HEK293 (cell line): ENCODE measurements around the gene SEC22C.

Experiments
- FEZF1 ChIP-seq: fragments of 450-650 bp; formaldehyde crosslinking; IDR thresholded peaks from 2 replicates; pipeline ENCODE4 v1.5.1; 2016; ENCODE audit warnings: missing biosample characterization, missing genetic modification characterization
- GLI2 ChIP-seq: fragments of 450-650 bp; formaldehyde crosslinking; IDR thresholded peaks from 2 replicates; pipeline ENCODE4; 2017; ENCODE audit warnings: missing biosample characterization, missing genetic modification characterization, low read depth, borderline replicate concordance
- KLF9 ChIP-seq: fragments of 450-650 bp; formaldehyde crosslinking; IDR thresholded peaks from 2 replicates; pipeline ENCODE4 v1.5.1; 2016; ENCODE audit warnings: missing biosample characterization, missing genetic modification characterization, low read depth
- ZNF121 ChIP-seq: fragments of 450-650 bp; formaldehyde crosslinking; IDR thresholded peaks from 2 replicates; pipeline ENCODE4 v1.5.1; 2016; ENCODE audit warnings: missing biosample characterization, missing genetic modification characterization
- ZNF274 ChIP-seq, 2 experiments: fragments of 200-500 bp in 1 of 2; fragments of 450-650 bp in 1 of 2; sonication (Bioruptor generic) in 1 of 2; formaldehyde crosslinking in 1 of 2; IDR thresholded peaks; 2 replicates each; pipeline versions ENCODE4 v1.5.1 to v1.6.1; 2014 to 2016; ENCODE audit warnings: borderline replicate concordance in 1 of 2, inconsistent platforms in 1 of 2, low read length in 1 of 2, missing biosample characterization in 1 of 2, missing genetic modification characterization in 1 of 2
- ZNF324 ChIP-seq: fragments of 450-650 bp; formaldehyde crosslinking; IDR thresholded peaks from 2 replicates; pipeline ENCODE4 v1.5.1; 2016; ENCODE audit warnings: missing biosample characterization, missing genetic modification characterization
- ZNF521 ChIP-seq: fragments of 450-650 bp; formaldehyde crosslinking; IDR thresholded peaks from 2 replicates; pipeline ENCODE4 v1.5.1; 2017; ENCODE audit warnings: missing biosample characterization, mild to moderate bottlenecking, missing genetic modification characterization
- TF ChIP-seq, protein P1 (sequence below): fragments of 450-650 bp; formaldehyde crosslinking; IDR thresholded peaks from 2 replicates; pipeline ENCODE4 v1.5.1; 2016; ENCODE audit warnings: missing biosample characterization, missing genetic modification characterization

DNA sequence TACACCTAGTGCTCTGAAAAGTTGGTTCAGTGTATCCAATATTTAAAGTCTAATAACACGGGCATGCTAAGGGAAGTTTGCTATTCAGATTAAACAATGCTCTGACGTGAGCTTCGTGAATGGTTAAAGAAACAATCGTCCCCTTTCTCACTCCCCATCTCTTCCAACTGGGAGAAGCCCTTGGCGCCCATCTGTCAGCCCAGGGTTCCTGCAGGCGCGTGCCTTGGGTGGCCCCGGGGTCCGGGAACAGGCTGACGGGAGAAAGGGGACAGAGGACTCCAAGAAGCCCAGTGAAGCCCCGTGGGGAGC lies 413 bp downstream of the SEC22C start:
- TF ChIP-seq GLI2 (tag by site-specific recombination) (no peak), KLF9 (tag by site-specific recombination) (no peak), FEZF1 (tag by site-specific recombination) (no peak), ZNF521 (tag by site-specific recombination) (no peak), ZNF274 (IDR thresholded peaks at IDR 0.05; ENCODE audit: low read length) (no peak), ZNF274 (tag by site-specific recombination; IDR thresholded peaks at IDR 0.05; ENCODE audit: borderline replicate concordance) (no peak), ZNF121 (tag by site-specific recombination) (no peak), ZNF324 (tag by site-specific recombination) (no peak)
- TF ChIP-seq, protein P1, sequence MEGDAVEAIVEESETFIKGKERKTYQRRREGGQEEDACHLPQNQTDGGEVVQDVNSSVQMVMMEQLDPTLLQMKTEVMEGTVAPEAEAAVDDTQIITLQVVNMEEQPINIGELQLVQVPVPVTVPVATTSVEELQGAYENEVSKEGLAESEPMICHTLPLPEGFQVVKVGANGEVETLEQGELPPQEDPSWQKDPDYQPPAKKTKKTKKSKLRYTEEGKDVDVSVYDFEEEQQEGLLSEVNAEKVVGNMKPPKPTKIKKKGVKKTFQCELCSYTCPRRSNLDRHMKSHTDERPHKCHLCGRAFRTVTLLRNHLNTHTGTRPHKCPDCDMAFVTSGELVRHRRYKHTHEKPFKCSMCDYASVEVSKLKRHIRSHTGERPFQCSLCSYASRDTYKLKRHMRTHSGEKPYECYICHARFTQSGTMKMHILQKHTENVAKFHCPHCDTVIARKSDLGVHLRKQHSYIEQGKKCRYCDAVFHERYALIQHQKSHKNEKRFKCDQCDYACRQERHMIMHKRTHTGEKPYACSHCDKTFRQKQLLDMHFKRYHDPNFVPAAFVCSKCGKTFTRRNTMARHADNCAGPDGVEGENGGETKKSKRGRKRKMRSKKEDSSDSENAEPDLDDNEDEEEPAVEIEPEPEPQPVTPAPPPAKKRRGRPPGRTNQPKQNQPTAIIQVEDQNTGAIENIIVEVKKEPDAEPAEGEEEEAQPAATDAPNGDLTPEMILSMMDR = no peak
